HG02970 (cell line): Measurements from ENCODE around the gene SNN.

Experiments used
- ATAC-seq: cut with Tn5 transposase; IDR thresholded peaks from one replicate; pipeline ENCODE4 v1.9.1; 2021; ENCODE audit warnings: mild to moderate bottlenecking, moderate library complexity, moderate number of reproducible peaks; ENCODE audit not compliant: unreplicated experiment, low FRiP score

Gene SNN

DNA sequence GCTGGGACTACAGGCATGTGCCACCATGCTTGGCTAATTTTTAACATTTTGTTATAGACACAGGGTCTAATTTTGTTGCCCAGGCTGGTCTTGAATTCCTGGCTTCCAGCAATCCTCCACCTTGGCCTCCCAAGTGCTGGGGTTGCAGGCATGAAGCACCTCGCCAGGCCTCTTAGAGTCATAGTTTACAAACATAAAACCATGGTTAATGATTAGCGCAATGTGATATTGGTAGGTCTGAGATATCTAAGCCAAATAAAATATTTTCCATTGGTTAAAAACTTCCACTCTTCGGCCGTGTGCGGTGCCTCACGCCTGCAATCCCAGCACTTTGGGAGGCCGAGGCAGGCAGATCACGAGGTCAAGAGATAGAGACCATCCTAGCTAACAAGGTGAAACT lies 57.8 kb downstream of the SNN start:
- no peak for ATAC-seq

DNA sequence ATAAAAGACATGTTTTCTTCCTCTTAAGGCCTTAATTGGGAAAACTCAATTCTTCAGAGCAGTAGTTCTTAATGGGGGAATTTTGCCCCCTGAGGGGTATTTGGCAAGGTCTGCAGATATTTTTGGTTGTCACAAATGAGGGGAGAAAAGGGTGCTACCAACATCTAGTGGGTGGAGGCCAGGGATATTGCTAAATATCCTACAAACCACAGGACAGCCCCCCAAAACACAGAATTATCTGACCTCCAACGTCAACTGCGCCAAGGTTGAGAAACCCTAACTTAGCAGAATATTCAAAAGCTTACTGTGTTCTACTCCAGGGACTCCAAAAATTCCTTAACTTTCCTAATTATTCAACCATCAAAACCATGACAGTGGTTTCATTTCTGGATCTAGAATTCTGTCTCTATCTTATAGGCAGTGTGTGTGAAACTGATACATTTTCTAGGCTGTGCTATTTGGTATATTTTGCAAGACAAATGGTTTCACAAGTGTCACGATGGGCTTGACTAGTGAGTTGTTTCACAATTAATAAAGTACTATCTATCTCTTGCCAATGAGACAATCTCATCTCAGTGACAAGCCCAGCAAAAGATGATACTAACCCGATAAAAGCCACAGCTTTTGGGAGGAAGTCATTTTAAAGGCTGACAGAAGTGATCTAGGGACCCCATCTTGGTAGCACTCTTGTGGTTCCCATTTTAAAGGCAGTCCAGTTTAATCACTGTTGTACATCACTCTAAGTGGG lies 59.7 kb downstream of the SNN start:
- no peak for ATAC-seq
